Tibial artery (tissue), 4 donors: ENCODE data around the gene AIG1.

Source experiments
- DNase-seq, 2 donors: peaks; one replicate each; pipeline ENCODE4 v3.0.0-alpha.2; 2019
- H3K27ac ChIP-seq, 2 donors: fragments of 200-600 bp; sonication (generic) in 1 of 2; 1 replicate in 1 of 2; 2 replicates in 1 of 2; pipeline ENCODE4 v1.5.1; 2018 to 2019; ENCODE audit warnings: mild to moderate bottlenecking in 1 of 2
- H3K27me3 ChIP-seq, 2 donors: fragments of 200-600 bp; sonication (generic) in 1 of 2; one replicate each; pipeline versions ENCODE4 v1.5.1 to v1.6.0; 2016 to 2019
- H3K36me3 ChIP-seq, 3 donors: fragments of 200-600 bp; sonication (generic) in 2 of 3; one replicate each; pipeline ENCODE4 v1.5.1; 2016 to 2019; ENCODE audit warnings: mild to moderate bottlenecking in 2 of 3
- H3K4me1 ChIP-seq, 4 donors: fragments of 200-600 bp; sonication (generic) in 2 of 4; 1 replicate in 3 of 4; 2 replicates in 1 of 4; pipeline ENCODE4 v1.5.1; 2016 to 2019
- H3K4me3 ChIP-seq, 2 donors: fragments of 200-600 bp; sonication (generic) in 1 of 2; 1 replicate in 1 of 2; 2 replicates in 1 of 2; pipeline ENCODE4 v1.5.1; 2018 to 2019; ENCODE audit warnings: mild to moderate bottlenecking in 2 of 2
- H3K9me3 ChIP-seq, 3 donors: fragments of 200-600 bp; sonication (generic) in 1 of 3; one replicate each; pipeline ENCODE4 v1.5.1; 2016 to 2019
- intact Hi-C: fragments of 100-400 bp; cut with DNase I; formaldehyde crosslinking; loops from one replicate; pipeline ENCODE4 v1.15.0; 2023; ENCODE audit warnings: low total_unique reads
- TF ChIP-seq, protein P1 (sequence below), 2 experiments: fragments of 200-600 bp in 1 of 2; fragments of 450-650 bp in 1 of 2; IDR thresholded peaks; one replicate each; pipeline ENCODE4 v1.5.1; 2017 to 2019; ENCODE audit warnings: antibody characterized with exemption in 2 of 2, mild to moderate bottlenecking in 1 of 2, moderate library complexity in 1 of 2

The AIG1 gene

DNA sequence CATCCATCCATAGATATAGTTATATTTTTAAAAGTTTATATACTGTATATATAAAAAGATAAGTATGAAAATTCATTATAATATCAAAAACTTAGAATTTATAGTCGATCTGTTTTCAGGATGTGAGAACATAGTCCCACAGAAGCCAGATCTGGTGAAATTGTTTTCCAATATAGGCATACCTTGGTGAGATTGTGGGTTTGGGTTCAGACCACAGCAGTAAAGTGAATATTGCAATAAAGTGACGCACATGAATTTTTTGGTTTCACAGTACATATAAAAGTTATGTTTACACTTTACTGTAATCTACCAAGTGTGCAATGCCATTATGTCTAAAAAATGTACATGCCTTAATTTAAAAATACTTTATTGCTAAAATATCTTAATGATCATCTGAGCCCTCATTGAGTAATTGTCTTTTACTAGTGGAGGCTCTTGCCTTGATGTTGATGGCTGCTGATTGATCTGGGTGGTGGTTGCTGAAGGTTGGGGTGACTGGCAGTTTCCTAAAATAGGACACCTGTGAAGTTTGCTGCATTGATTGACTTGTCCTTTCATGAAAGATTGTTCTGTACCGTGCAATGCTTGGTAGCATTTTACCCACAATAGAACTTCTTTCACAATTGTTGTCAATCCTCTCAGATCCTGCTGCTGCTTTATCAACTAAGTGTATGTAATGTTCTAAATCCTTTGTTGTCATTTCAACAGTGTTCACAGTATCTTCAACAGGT lies 29.8 kb downstream of the AIG1 start:
- no peak for DNase-seq
- no peaks in the 10 kb centered on the region for H3K9me3 ChIP-seq
- H3K27me3 ChIP-seq, result no peaks in the 10 kb centered on the region
- no peak overlapping the region for H3K27ac ChIP-seq
- no peaks in the 10 kb centered on the region for H3K4me1 ChIP-seq
- H3K36me3 ChIP-seq, result no peaks in the 10 kb centered on the region
- no peak overlapping the region for H3K4me3 ChIP-seq
- TF ChIP-seq, protein P1, sequence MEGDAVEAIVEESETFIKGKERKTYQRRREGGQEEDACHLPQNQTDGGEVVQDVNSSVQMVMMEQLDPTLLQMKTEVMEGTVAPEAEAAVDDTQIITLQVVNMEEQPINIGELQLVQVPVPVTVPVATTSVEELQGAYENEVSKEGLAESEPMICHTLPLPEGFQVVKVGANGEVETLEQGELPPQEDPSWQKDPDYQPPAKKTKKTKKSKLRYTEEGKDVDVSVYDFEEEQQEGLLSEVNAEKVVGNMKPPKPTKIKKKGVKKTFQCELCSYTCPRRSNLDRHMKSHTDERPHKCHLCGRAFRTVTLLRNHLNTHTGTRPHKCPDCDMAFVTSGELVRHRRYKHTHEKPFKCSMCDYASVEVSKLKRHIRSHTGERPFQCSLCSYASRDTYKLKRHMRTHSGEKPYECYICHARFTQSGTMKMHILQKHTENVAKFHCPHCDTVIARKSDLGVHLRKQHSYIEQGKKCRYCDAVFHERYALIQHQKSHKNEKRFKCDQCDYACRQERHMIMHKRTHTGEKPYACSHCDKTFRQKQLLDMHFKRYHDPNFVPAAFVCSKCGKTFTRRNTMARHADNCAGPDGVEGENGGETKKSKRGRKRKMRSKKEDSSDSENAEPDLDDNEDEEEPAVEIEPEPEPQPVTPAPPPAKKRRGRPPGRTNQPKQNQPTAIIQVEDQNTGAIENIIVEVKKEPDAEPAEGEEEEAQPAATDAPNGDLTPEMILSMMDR (IDR thresholded peaks at IDR 0.05), result no peak
- intact Hi-C loops, result no loop called here

DNA sequence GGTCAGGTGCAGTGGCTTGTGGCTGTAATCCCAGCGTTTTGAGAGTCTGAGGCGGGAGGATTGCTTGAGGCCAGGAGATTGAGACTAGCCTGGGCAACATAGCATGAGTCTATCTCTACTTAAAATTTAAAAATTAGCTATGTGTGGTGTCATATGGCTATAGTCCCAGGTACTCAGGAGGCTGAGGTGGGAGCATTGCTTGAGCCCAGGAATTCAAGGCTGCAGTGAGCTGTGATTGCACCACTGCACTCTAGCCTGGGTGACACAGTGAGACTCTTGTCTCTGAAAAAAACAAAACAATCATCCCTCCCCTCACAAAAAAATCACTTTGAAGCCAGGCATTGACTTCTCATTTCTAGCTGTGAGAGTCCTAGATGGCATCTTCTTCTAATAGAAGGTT lies 32.1 kb downstream of the AIG1 start:
- DNase-seq, result no peak
- Histone ChIP-seq H3K9me3 (no peaks in the 10 kb centered on the region), H3K4me1 (no peaks in the 10 kb centered on the region), H3K27ac (no peak overlapping the region), H3K36me3 (no peaks in the 10 kb centered on the region), H3K4me3 (no peak overlapping the region), H3K27me3 (no peaks in the 10 kb centered on the region)
- TF ChIP-seq, protein P1 (IDR thresholded peaks at IDR 0.05), result no peak
- intact Hi-C loops, result no loop called here

DNA sequence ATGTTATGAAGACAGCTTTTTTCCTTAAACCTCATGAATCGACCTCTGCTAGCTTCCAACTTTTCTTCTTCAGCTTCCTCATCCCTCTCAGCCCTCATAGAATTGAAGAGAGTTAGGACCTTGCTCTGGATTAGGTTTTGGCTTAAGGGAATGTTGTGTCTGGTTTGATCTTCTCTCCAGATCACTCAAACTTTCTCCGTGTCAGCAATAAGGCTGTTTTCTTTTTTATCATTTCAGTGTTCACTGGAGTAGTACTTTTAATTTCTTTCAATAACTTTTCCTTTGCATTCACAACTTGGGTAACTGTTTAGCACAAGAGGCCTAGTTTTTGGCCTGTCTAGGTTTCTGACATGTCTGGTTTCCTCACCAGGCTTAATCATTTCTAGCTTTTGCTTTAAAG lies 32.6 kb downstream of the AIG1 start:
- Histone ChIP-seq H3K27me3 (no peaks in the 10 kb centered on the region), H3K36me3 (no peaks in the 10 kb centered on the region), H3K9me3 (no peaks in the 10 kb centered on the region), H3K4me3 (no peak overlapping the region), H3K4me1 (no peaks in the 10 kb centered on the region), H3K27ac (no peak overlapping the region)
- DNase-seq, result no peak
- TF ChIP-seq, protein P1 (IDR thresholded peaks at IDR 0.05), result no peak
- intact Hi-C loops, result no loop called here

DNA sequence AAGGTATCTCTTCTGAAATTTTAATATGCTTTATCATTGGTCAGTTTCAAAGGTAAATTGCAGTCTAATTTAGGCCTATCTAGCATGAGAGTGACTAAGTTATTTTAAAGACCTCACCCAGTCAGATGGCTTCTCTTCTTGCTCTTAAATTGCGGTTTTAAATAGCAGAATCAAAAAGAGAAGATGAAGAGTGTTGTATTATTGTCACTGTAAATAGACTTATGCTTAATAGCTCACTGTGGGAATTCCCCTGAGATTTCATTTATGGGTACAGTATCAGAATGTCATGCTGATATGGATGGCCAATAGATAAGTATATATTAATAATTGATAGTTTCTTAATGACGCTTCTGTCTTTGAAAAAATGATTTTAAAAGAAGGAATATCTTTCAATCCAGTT lies 35.7 kb downstream of the AIG1 start:
- Histone ChIP-seq H3K27ac (no peak overlapping the region), H3K36me3 (no peaks in the 10 kb centered on the region), H3K4me3 (no peak overlapping the region), H3K9me3 (no peaks in the 10 kb centered on the region), H3K27me3 (no peaks in the 10 kb centered on the region), H3K4me1 (no peaks in the 10 kb centered on the region)
- TF ChIP-seq, protein P1 (IDR thresholded peaks at IDR 0.05), result no peak
- intact Hi-C loops, result no loop called here
- DNase-seq, result no peak

DNA sequence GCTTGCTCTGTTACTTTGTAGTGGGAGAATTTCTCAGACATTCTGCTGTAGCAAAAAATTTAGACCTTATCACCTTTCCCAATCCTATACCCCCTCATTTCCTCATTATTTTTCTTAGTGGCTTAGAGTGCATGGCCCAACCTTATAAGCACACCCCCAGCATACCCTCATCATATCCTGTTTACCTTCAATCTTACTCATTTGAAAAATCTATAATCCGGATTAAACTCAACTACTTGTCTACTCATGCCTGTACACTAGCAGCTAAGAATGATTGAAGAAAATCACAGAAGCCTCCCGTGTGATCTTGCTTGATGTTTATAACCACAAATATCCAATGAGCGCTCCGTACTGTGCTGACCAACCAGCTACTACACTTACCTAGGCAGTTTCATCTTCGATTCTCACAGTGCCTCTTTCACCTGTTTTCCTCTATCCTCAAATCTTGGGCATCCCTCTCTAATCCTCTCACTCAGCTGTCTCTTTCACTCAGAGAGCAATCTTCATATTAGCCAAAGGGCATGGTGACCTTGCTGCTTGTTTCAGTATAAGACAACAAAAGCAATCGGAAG lies 36.6 kb downstream of the AIG1 start:
- Histone ChIP-seq H3K4me3 (no peak overlapping the region), H3K27ac (no peak overlapping the region), H3K9me3 (no peaks in the 10 kb centered on the region), H3K36me3 (no peaks in the 10 kb centered on the region), H3K27me3 (no peaks in the 10 kb centered on the region), H3K4me1 (no peaks in the 10 kb centered on the region)
- no peak for DNase-seq
- TF ChIP-seq, protein P1 (IDR thresholded peaks at IDR 0.05), result no peak
- intact Hi-C loops, result no loop called here
